GM18517 (cell line): Measurements from ENCODE around the gene TSPAN4.

Experiments used
- ATAC-seq: cut with Tn5 transposase; IDR thresholded peaks from one replicate; pipeline ENCODE4 v1.9.1; 2021; ENCODE audit warnings: mild to moderate bottlenecking, moderate library complexity; ENCODE audit not compliant: unreplicated experiment

TSPAN4 gene

DNA sequence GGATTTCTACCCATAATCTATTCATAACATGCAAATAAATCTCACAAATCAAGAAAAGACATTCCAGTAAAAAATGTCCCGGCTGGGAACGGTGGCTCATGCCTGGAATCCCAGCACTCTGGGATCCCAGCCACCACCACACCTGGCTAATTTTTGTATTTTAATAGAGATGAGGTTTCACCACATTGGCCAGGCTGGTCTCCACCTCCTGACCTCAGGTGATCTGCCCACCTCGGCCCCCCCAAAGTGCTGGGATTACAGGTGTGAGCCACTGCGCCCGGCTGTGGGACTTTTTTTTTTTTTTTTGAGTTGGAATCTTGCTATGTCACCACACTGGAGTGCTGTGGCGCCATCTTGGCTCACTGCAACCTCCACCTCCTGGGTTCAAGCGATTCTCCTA is 63.3 kb downstream of the TSPAN4 start:
- no peak for ATAC-seq

DNA sequence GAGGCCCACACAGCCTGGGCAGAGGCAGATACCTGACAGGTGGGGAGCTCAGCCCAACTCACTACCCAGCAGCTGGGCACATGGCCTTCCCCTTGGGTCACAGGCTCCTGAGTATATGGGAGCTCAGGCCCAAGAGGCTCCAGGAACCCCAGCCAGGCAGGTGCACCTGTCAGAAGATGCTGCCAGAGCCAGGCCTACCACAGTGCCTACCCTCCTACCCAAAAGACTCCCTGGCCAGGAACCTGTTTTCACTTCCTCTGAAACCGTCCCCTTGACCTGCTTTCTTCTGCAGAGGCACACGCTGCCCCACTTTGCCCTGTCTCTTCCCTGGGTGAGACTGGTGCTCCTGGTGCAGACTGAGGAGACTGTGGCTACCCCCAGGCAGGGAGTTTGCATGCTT is 65.0 kb downstream of the TSPAN4 start:
- no peak for ATAC-seq

DNA sequence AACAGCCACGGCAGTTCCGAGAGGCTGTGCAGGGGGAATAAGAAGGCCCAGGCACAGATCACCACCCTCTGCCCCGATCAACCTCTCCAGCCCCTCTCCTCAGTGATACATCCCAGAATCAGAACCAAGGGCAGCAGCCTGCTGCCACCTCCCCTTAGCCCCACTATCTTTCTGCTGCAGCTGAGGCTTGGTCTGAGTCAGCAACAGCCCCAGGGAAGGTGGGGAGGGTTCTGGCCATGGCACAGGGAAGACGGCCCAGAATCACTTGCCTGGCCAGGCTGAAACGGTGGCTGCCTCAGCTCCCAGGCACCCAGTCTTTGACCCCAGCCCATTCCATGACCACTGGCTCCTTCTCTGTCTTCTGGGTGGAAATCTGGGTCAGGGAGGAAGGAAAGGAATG is 65.6 kb downstream of the TSPAN4 start:
- no peak for ATAC-seq

DNA sequence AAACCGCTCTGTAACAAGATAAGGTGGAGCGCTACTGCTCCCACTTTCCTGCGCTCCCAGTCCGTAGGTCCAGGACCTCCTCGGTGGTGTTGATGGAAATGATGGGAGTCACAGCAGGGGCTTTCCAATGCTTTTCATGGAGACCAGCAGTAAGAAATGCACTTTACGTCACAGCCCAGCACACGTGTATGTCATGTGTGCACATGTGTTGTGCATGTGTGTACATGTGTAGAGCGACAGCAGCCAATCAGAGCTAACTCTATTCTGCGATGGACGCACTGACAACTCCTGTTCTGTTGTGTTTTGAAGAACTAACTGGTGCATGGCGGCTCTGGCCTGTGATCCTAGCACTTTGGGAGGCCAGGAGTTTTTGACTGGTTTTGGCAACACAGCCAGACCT is 66.8 kb downstream of the TSPAN4 start:
- no peak for ATAC-seq

DNA sequence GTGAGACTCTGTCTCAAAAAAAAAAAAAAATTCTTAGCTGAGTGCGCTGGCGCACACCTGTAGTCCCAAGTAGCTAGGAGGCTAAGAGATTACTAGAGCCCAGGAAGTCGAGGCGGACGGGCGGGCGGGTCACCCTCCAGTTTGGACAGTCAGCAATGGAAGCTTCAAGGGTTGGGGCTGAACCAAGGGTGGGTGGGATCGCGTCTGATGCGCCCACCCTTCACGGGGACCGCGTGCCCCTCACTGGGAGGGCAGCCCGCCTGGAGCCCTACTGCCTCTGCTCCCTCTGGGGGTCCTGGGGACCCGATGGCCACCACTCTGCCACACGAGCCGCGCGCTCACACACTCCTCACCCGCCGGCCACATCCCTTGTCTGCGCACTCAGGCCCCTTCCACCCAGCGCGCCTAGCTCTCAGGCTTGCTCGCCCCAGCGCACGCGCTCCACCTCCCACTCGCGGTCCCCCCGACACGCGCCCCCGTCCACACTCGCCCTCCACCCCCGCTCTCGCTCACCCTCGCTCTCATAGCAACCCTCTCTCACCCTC is 67.5 kb downstream of the TSPAN4 start:
- ATAC-seq, result no peak

- ATAC-seq, result peak; percentile 64
Measured at GRCh38 chr11:910589-911030, 68.0 kb downstream of the TSPAN4 start, which contains the start of gene CHID1. CHID1 (minus strand) TSS chr11:910810; CDS start chr11:904816, 5,994 bp downstream.

DNA sequence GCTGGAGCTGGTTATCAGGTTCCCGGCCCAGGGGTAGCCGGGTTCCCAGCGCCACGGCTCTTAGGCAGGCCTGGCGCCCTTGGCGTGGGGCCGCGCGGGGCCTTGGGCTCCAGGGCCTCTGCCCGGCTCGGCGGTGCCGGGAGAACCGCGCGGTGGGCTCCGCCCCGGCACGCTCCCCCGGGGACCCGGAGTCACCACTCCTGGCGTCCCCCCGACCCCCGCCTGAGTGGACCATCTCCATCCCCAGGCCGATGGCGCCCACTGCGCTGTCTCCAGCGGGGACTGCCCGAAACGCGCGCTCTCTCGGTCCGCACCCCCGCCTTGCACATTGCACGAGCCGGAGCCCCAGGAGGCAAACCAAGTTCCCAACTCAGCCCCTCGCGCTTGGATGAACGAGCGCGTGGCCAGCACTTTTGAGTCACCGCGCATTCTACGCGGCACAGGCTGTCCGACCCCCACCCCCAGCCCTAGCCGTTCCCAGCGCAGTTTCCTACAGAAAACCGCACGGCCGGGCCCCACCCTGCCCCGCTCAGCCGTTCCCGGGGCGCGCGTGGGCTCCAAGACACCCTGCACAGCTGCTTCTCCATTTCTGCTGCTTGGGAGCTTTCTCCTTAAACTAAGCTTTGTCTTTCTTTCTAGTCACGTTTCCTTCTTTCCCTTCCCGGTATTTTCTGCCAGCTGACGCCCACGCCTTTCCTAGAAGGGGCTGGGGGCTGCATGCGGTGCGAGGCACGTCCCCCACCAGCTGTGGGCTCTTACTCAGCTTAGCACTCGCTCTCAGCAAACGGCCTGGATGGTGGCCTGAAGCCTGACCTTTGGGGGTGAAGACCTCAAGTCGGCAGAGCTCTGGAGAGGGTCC is 68.6 kb downstream of the TSPAN4 start:
- peak; percentile 58 for ATAC-seq

DNA sequence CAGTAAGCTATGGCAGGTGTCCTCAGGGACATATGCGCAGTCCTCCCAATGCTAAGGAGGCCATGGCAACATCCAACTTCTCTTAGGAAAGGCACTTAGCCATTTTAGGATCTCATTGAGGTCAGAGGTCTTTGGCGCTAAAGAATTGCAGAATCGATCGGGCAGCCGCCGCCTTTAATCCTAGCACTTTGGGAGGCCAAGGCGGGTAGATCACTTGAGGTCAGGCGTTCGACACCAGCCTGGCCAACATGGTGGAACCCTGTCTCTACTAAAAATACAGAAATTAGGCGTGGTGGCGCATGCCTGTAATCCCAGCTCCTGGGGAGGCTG is 69.2 kb downstream of the TSPAN4 start:
- no peak for ATAC-seq

DNA sequence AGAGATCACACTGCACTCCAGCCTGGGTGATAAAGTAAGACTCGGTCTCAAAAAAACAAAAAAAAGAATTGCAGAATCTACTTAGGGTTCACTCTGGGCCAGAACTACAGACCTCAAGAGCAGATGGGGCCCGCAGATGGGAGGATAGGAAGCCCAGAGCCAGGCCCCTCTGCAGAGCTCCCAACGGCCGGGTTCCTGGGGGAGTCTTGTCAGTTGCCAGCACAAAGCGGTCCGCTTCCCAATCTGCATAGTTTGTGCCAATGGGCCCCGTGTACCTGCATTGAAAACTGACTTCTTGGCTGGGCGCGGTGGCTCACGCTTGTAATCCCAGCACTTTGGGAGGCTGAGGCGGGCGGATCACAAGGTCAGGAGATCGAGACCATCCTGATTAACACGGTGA is 69.6 kb downstream of the TSPAN4 start:
- ATAC-seq, result no peak

GRCh38 chr11:913043-913442 is 70.4 kb downstream of the TSPAN4 start:
- no peak for ATAC-seq

GRCh38 chr11:914204-914603 is 71.6 kb downstream of the TSPAN4 start:
- no peak for ATAC-seq

GRCh38 chr11:914747-915501 is 72.3 kb downstream of the TSPAN4 start:
- ATAC-seq, result no peak
